Femur (tissue), 1 donor: ENCODE results near the gene CFAP221.

Source experiments
- DNase-seq: peaks from one replicate; pipeline ENCODE4 v3.0.0-alpha.2; 2017

Gene CFAP221

GRCh38 chr2:119647440-119648169, 103.4 kb downstream of the CFAP221 start:
- peak; percentile 40 for DNase-seq

GRCh38 chr2:119649364-119649917, 105.2 kb downstream of the CFAP221 start:
- DNase-seq: no peak

- DNase-seq: no peak
These were observed 106.0 kb downstream of the CFAP221 start for GRCh38 chr2:119650206-119650605.

GRCh38 chr2:119650846-119651370, 106.7 kb downstream of the CFAP221 start:
- no peak for DNase-seq

- no peak for DNase-seq
These were observed 113.4 kb downstream of the CFAP221 start for GRCh38 chr2:119657466-119658145.

GRCh38 chr2:119659601-119660342, 115.5 kb downstream of the CFAP221 start:
- DNase-seq: no peak

GRCh38 chr2:119660343-119660658, 116.1 kb downstream of the CFAP221 start:
- DNase-seq: no peak

GRCh38 chr2:119662297-119662696, 118.0 kb downstream of the CFAP221 start:
- DNase-seq: no peak

- no peak for DNase-seq
These were observed 124.3 kb downstream of the CFAP221 start for GRCh38 chr2:119668546-119668945.

GRCh38 chr2:119671016-119671415, 126.8 kb downstream of the CFAP221 start:
- DNase-seq: no peak

GRCh38 chr2:119671752-119672151, 127.5 kb downstream of the CFAP221 start:
- no peak for DNase-seq

GRCh38 chr2:119672161-119672862, 128.1 kb downstream of the CFAP221 start:
- no peak for DNase-seq

GRCh38 chr2:119673796-119674195, 129.5 kb downstream of the CFAP221 start:
- no peak for DNase-seq

- DNase-seq: no peak
These were observed 130.7 kb downstream of the CFAP221 start for GRCh38 chr2:119674711-119675500.

GRCh38 chr2:119678021-119678656, 133.9 kb downstream of the CFAP221 start:
- DNase-seq: no peak

GRCh38 chr2:119679526-119679837, 135.2 kb downstream of the CFAP221 start:
- no peak for DNase-seq

GRCh38 chr2:119679846-119680245, 135.6 kb downstream of the CFAP221 start:
- no peak for DNase-seq

GRCh38 chr2:119680457-119681202, 136.4 kb downstream of the CFAP221 start:
- no peak for DNase-seq

GRCh38 chr2:119681203-119681867, 137.1 kb downstream of the CFAP221 start:
- no peak for DNase-seq

- DNase-seq: no peak
These were observed 137.6 kb downstream of the CFAP221 start for GRCh38 chr2:119681868-119682220.
